Daoy (cell line): ENCODE measurements around the gene UQCC2. TPM values are rescaled to one million over a fixed set of nuclear protein-coding genes. Genes with fewer than 3 reads are reported as not detected.

Experiments
- DNase-seq: peaks from one replicate; pipeline ENCODE4 v3.0.0-alpha.2; 2015; ENCODE audit warnings: low read depth
- total RNA-seq: library from RNA; depleted of rRNA; stranded (reverse); fragments of >200 nt; shearing (Covaris generic); gene quantifications from 2 replicates; pipeline ENCODE4 v1.2.3, GENCODE V29; 2014

Gene UQCC2
- total RNA-seq, 1 experiment from 2014 or later = 115 TPM

DNA sequence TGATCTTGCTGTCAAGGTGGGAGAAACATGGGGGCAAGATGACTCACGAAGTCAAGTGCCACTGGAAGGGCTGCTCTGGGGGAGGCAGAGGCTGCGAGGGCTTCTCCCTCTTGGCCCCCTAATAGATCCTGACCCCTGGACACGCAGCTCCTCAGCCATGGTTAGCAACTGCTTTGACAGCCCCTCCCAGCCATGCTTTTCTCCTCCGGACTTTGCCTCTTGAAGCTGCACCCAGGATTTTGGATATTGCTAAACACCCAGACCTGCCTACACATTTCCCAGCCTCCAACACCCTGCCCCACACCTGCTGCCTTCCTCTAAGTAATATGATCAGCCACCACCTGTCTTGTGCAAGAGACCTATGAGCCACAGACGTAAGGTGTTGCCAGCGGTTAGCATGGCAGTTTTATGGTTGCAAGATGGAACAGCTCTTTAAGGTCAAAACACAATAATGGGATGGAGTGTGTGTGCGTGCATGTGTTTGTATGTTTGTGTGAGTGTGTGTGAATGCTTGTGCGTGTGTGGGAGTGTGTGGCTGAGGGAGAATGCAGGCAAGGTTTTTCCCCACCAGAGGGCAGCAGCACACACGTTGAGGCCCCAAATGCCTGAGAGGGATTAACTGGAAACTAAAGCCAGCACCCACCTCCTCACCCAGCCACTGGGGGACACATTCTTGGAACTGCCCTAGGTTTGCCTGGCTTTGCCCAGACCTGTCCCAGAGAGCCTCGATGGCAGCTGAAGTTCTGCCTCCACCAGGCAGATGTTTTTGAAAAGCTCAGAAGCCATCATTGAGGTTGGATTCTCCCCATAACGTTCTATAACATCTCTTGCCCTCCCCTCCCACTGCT is 32.7 kb upstream of the UQCC2 start:
- DNase-seq = peak; percentile 75

DNA sequence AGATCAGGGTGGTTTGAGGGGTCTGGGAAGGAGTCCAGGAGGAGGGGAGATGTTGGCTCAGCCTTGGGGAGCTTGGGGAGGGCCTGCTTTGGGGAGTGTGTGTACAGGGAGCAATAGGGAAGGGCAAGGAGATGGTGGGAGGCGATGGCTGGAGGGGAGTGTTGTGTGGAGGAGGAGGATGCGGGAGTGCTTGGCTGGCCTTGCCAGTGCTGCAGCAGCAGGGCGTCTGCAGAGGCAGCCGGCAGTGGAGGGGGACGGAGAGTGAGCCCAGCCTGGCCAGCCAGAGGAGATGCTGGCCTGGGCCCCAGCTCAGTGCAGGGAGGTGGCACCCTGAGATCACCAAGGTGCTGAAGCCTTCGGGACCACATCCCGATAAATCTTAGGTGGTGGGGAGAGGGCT is 31.3 kb upstream of the UQCC2 start:
- no peak for DNase-seq

DNA sequence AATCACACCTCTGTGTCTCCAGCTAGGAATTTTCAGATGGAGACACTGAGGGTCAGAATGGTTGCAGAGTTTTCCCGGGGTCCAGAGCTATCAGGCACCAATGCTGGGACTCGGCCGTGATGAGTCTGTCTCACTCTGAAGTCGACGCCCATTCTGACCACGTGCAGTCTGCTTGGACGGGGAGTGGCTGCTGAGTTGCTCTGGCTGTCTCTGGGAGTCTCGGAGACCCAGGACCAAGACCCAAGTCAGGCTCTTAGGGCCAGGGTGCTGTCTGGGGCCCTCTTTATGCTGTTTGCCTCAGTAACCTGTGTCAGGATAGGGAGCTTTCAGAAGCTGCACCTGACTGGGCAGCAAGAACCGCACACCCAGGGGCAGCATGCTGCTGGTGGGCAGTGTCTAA is 30.6 kb upstream of the UQCC2 start:
- no peak for DNase-seq

DNA sequence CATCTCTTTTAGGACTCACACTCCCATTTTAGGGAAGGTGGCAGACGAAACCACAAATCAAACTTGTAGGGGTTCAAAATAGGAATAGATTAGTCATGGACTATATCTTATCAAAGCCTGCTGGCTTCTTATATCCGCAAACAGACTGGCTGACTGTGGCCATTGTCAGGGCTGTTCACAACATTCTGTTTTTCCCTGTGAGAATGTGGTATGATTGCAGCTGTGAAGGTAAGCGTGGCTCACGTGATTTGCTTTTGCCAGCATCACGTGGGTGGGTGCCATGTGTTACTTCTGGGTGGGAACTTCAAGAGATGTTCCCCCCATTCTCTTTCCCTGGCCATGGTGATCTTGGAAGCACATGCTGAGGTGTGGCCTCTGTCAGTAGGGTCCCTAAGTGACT is 29.3 kb upstream of the UQCC2 start:
- no peak for DNase-seq

DNA sequence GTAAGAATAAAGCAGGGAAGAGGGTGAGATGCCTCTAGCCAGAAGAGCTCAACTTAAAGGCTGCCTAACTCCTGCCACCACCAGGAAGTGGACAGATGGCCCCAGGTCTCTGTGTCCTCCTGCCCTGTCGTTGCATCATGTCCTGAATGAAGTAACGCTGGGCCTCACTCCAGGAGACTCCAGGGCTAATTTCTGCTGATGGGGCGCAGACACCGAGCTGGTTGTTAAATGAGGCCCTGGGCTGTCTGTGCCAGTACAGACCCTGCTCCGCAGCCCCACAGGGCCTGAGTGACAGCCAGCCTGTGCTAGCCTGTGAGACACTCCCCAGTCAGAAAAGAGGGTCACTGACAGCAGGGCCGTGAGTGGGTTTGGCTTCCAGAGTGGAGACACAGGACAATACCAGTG is 28.7 kb upstream of the UQCC2 start:
- no peak for DNase-seq

DNA sequence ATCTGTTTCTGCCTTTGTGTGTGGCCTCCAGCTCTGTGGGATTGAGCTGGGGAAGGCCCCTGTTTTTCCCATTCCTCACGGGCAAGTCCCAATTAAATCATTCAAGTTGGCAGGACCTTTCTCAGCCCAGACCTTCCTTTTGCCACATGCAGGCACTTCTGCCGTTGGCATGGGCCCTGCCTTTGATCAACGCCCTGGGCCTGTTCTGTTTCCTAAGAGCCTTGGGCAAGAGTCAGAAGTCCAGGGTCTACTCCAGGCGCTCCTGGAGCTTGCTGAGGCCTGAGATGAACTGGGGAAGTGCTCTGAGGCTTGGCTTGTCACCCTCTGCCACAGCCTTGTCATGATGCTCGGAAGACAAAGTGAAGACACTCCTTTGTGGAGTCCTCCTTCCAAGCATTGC is 28.1 kb upstream of the UQCC2 start:
- DNase-seq = no peak

DNA sequence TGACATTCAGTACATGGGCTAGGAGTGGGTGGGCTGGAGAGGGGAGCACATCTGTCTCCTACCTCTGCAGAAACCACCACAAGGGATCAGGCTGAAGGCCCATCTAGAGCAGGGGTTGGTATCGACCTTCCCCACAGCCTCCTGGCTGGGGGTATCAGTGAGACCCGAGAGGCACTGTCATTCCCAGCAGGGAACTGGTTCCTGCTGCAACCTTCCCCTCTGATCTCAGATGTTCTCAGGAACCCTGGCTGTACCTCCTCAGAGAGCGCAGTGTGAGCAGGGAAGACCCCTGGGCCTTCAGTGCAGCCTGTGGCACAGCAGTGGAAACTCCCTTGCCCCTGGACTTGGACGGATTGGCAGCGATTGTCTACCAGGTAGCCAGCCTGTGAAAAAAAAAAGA is 27.4 kb upstream of the UQCC2 start:
- no peak for DNase-seq

DNA sequence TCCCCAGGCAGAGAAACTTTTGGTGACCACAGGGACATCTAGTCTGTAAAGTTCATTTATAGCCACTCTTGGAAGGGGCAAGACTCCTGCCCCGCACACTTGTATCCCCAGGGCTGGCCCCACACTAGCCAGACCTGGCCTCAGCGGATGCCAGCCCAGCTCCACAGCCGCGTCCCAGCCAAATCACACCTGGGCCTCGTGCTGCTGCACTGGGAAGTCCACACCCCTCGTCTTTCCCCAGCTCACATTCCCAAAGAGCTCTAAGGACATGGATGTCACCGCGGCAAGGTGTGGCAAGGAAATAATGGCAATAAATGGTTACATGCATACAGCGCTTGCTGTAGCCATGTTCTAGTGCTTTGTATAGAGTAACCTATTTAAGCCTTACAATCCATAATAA is 26.7 kb upstream of the UQCC2 start:
- DNase-seq = no peak

GRCh38 chr6:33737267-33738026 is 25.9 kb upstream of the UQCC2 start:
- DNase-seq = no peak

DNA sequence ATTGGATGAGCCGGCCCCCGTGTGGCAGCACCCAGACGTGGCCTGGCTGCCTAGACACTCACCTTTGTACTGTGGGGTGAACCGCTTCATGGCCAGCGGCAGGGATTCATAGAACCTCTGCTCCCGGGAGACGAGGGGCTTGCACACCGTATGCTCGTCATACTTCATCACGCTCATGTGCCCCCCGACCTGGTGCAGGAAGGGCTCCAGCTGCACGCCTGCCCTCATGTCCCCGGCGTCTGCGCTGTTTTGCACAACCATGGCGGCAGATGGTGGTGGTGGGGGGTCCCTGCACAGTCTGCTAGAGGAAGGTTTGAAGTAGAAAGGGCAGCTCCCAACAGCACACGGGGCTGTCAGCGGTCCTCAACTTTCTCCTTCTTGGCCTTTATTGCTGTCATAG is 23.7 kb upstream of the UQCC2 start:
- no peak for DNase-seq

GRCh38 chr6:33733709-33734007 is 22.2 kb upstream of the UQCC2 start:
- no peak for DNase-seq

DNA sequence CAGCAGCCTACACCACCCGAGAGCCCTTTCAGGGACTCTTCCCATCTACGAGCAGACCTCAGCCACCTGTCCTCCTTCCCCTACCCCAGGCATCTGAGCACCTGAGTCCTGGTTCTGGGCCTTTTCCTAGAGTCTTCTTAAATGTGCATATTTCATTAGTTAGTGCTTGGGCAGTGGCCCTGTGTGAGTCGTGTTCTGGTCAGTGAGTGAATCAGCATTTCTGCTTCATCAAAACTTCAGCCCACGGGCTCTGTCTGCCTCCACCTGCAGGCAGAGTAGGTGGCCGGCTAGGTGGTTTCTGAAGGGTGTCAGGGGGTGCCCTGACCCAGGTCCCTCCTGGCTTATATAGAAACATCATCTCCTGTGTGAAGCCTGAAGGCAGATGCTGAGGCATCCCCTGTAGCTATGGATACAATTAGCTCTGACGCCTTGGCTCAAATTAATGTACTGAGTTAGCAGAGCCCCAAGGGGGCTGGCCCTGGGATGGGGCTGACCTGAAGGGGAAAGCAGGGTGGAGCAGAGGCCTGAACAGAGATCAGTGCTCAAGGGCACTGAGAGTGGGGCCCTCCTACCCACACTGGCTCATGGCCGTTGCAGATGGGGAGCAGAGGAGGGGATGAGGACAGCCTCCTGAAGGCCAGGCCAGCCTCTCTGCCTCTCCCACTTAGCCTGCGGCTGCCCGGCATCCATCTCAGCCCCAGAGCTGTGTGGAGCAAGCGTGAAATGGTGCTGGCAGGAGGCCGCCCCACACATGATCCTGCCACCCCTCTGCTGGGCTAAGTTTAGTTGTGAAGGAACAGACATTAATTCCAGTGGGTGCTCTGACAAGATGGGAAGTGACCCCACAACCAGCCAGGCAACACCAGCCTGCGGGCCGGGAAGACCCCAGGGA is 21.6 kb upstream of the UQCC2 start:
- DNase-seq = no peak

- no peak for DNase-seq
These were observed 20.9 kb upstream of the UQCC2 start for GRCh38 chr6:33732385-33732784.

- DNase-seq = no peak
These were observed 20.3 kb upstream of the UQCC2 start for GRCh38 chr6:33731751-33732282.

DNA sequence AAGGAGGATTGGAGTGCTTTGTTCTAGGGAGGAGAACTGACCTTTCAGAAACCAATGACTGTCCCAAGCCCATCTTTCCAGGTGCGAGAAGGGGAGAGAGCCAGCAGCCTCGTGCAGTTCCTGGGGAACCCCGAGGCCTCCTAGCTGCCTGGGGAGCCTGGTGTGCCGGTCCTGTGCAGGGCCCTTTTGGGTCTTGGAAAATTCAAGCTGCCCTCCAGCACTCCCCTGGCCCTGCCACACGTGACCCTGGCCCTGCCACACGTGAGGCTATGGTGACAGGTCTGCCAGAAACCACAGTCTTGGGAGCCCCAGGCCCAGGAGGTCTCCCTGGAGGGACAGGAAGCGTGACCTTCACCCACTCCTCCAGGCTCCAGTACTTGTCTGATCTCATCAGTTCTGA is 19.5 kb upstream of the UQCC2 start:
- DNase-seq = no peak

- no peak for DNase-seq
These were observed 19.1 kb upstream of the UQCC2 start for GRCh38 chr6:33730611-33731010.

GRCh38 chr6:33729059-33729458 is 17.6 kb upstream of the UQCC2 start:
- no peak for DNase-seq

GRCh38 chr6:33728438-33728837 is 16.9 kb upstream of the UQCC2 start:
- no peak for DNase-seq

GRCh38 chr6:33727932-33728331 is 16.4 kb upstream of the UQCC2 start:
- no peak for DNase-seq

- no peak for DNase-seq
These were observed 15.6 kb upstream of the UQCC2 start for GRCh38 chr6:33727126-33727525.

DNA sequence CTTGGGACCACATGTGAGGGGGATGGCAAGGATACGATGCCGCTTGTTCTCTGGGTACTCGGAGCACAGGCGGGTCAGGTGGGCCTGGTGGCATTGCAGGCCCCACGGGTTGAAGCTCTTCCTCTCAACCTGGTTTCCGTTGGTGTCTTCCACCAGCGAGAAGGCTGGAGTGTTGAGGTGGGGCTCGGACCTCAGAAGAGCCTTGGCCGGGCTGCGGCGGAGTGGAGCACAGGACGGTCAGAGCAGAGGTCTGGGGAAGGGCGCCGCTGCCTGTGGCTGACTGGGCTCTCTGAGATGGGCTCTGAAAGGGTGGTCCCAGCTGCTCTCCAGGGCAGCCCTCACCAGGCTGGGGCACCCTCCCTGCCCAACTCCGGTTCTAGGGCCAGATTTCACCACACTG is 15.2 kb upstream of the UQCC2 start:
- DNase-seq = no peak
